ENCODE results near the gene CDKN1C. TPM values are rescaled to one million over a fixed set of nuclear protein-coding genes. Genes with fewer than 3 reads are reported as not detected.

Gene CDKN1C
- total RNA-seq, 4 donors from 2014 or later = 153 to 349 (median 186) TPM

DNA sequence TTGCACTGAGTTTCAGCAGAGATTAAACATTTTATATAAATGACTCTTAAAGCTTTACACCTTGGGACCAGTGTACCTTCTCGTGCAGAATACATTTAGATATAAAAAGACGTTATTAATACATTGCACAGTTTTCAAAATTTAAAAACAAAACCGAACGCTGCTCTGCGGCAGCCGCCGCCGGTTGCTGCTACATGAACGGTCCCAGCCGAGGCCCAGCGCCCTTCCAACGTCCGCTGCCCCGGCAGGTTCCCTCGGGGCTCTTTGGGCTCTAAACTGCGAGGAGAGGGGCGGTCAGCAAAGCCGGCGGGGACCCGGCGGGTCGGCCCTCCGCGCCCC is 2.0 kb downstream of the CDKN1C start:
- Histone ChIP-seq H3K9me3 (no peaks in the 10 kb centered on the region), H3K27me3 (no peaks in the 10 kb centered on the region), H3K4me1 (peaks cover 26 to 66% (median 47%) of the 10 kb centered on the region in 4 donors), H3K36me3 (peaks cover 0 to 21% (median 7%) of the 10 kb centered on the region in 4 donors), H3K4me3 (peak overlapping the region; percentile 93 to 97 (median 95)), H3K27ac (replicated peaks in 1 of 4) (peak overlapping the region; percentile 91 to 96 (median 94))
- intact Hi-C loops (cut with DNase I) = loop anchor here (5.0 kb wide), 3 partner anchors 51 to 186 kb away; partner anchors contain the start of gene KCNQ1OT1
- 10% methylated on average over 14 of the region's 24 CpGs for WGBS
- no peak for TF ChIP-seq EP300 (IDR thresholded peaks at IDR 0.05)
- DNase-seq (ENCODE audit: extremely low spot score) = no peak

DNA sequence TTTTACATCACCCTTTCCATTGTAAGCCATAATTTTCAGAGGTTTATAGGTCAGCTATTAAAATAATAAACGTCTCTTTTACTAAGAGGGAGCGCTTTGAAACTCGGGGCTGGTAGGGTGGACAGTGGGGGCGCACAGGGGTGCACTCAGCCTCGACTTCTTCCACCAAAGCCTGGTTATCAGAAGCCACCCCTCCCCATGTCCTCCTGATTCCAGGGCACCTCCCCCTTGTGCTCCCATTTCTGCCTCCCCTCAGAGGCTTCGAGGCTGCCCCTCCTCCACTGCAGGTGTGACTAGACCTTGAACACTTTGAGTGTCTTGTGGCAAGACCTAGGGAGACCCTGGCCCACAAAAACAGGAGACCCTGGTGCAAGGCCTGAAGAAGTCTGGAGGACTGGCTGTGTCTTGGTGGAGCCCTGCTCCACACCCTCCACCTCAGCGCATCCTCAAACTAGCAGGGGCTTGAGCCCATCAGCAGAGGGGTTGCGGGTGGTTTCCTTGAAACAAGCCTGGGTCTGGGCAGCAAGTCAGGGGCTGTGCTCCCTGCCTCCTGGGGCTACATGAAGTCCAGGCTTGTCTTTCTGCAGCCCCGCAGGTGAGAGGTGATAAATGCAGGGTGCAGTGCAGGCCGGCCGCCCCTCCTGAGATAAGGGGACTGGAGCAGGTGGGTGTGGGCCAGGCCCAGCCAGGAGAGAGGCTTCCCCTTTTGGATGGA is 3.0 kb downstream of the CDKN1C start:
- Histone ChIP-seq H3K27ac (replicated peaks in 1 of 4) (peak overlapping the region; percentile 91 to 96 (median 94)), H3K4me1 (peaks cover 23 to 58% (median 38%) of the 10 kb centered on the region in 4 donors), H3K9me3 (no peaks in the 10 kb centered on the region), H3K27me3 (no peaks in the 10 kb centered on the region), H3K36me3 (peaks cover 0 to 21% (median 7%) of the 10 kb centered on the region in 4 donors), H3K4me3 (peak overlapping the region; percentile 93 to 97 (median 95))
- DNase-seq (ENCODE audit: extremely low spot score) = no peak
- intact Hi-C loops (cut with DNase I) = loop anchor here (5.0 kb wide), 3 partner anchors 50 to 185 kb away; partner anchors contain the start of gene KCNQ1OT1
- WGBS = 59% methylated on average over 8 of the region's 11 CpGs
- TF ChIP-seq POLR2AphosphoS5 (IDR thresholded peaks at IDR 0.05) (no peak), POLR2A (IDR thresholded peaks at IDR 0.05; ENCODE audit: low read depth) (no peak), EP300 (IDR thresholded peaks at IDR 0.05) (no peak)
- TF ChIP-seq, protein P1, sequence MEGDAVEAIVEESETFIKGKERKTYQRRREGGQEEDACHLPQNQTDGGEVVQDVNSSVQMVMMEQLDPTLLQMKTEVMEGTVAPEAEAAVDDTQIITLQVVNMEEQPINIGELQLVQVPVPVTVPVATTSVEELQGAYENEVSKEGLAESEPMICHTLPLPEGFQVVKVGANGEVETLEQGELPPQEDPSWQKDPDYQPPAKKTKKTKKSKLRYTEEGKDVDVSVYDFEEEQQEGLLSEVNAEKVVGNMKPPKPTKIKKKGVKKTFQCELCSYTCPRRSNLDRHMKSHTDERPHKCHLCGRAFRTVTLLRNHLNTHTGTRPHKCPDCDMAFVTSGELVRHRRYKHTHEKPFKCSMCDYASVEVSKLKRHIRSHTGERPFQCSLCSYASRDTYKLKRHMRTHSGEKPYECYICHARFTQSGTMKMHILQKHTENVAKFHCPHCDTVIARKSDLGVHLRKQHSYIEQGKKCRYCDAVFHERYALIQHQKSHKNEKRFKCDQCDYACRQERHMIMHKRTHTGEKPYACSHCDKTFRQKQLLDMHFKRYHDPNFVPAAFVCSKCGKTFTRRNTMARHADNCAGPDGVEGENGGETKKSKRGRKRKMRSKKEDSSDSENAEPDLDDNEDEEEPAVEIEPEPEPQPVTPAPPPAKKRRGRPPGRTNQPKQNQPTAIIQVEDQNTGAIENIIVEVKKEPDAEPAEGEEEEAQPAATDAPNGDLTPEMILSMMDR (IDR thresholded peaks at IDR 0.05) = no peak

DNA sequence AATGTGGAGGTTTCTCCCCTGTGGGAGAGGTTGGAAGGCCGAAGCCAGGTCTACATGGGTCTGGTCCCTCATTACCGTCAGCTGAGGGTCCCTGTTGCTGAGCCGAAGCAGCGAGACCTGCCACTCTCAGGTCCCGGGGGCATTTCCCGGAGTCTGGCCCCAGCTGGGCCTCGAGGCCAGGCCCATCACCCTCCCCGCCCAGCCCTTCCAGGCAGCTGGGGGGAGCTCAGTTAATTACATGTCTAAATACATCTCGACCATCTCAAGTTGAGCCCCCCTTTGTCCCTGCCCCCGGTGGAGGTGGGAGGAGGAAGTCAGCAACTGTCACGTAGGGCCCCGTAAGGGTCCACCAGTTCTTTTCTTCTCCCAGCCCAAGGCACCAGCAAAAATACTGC is 3.6 kb downstream of the CDKN1C start:
- peaks cover 0 to 21% (median 7%) of the 10 kb centered on the region in 4 donors for H3K36me3 ChIP-seq
- peak overlapping the region; percentile 38 to 94 (median 41) for H3K27ac ChIP-seq (replicated peaks in 1 of 4)
- peaks cover 23 to 52% (median 35%) of the 10 kb centered on the region in 4 donors for H3K4me1 ChIP-seq
- peak overlapping the region in 2 of 4 donors; percentile 16 to 93 for H3K4me3 ChIP-seq
- no peak for DNase-seq (ENCODE audit: extremely low spot score)
- 44% methylated on average over 5 of the region's 12 CpGs for WGBS
- intact Hi-C loops (cut with DNase I) = loop anchor here (5.0 kb wide), 3 partner anchors 50 to 185 kb away; partner anchors contain the start of gene KCNQ1OT1
- TF ChIP-seq, protein P1 (IDR thresholded peaks at IDR 0.05) = no peak
- H3K27me3 ChIP-seq = no peaks in the 10 kb centered on the region
- peaks cover 0 to 3% (median 0%) of the 10 kb centered on the region in 4 donors for H3K9me3 ChIP-seq

DNA sequence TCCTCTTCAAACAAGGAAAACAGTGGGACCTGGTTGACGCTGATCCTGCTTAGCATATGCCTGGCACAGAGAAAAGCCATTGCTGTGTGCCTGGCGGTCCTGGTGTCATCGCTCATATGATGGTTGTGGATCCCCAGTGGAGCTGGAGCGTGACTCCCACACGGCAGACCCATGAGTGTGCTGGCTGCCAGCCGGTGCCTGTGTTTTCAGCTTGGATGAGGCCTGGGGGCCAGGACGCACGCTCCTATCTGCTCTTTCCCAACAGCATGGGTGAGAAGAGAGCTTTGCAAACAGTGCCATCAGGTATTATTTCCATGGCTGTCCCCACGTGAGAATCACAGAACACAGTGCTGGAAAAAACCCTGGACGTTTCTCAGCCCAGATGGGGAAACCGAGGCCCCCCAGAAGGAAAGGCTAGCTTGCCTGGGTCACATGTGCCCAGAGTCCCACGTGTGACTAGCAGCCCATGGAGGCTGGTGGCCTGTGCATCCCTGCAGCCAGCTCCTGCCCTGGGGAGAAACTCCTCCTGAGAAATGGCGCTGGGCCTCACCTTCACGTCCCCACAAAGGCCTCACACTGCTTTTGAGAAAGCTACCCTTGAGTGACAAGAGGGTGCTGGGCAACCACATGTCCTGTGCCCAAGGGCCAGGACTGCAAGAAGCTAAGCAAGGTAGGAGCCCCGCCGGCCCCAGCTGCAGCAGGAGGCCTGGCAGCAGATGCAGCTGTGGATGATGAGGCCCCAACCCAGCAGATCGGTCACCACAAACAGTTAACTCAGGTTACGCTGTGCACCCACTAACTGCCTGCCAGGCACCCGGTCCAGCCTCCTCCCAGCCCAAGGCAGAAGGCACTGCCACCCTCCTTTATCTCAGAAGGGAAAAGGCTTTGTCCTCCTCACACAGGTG is 4.2 kb downstream of the CDKN1C start:
- H3K4me3 ChIP-seq = peak overlapping the region in 1 of 4 donors; percentile 16
- no peak for DNase-seq (ENCODE audit: extremely low spot score)

More for the DNA sequence above, 4.2 kb downstream of the CDKN1C start:
- Histone ChIP-seq H3K4me1 (peaks cover 17 to 46% (median 29%) of the 10 kb centered on the region in 4 donors), H3K36me3 (peaks cover 0 to 21% (median 7%) of the 10 kb centered on the region in 4 donors), H3K27ac (replicated peaks in 1 of 4) (peak overlapping the region; percentile 38 to 94 (median 41)), H3K27me3 (no peaks in the 10 kb centered on the region), H3K9me3 (peaks cover 0 to 7% (median 0%) of the 10 kb centered on the region in 4 donors)
- TF ChIP-seq POLR2AphosphoS5 (IDR thresholded peaks at IDR 0.05) = peak in 1 of 2 donors; percentile 20
- TF ChIP-seq, protein P1 (IDR thresholded peaks at IDR 0.05) = no peak
- 83% methylated on average over 12 of the region's 19 CpGs for WGBS
- intact Hi-C loops (cut with DNase I) = loop anchor here (5.0 kb wide), 3 partner anchors 49 to 184 kb away; partner anchors contain the start of gene KCNQ1OT1
